Measurements from ENCODE around the gene MMP13. TPM values are rescaled to one million over a fixed set of nuclear protein-coding genes. Genes with fewer than 3 reads are reported as not detected.

MMP13 gene
- total RNA-seq, 1 donor from 2014 or later: not detected

GRCh38 chr11:102925988-102926387 is 29.5 kb downstream of the MMP13 start:
- no peaks in the 10 kb centered on the region for H3K79me2 ChIP-seq (ENCODE audit: low read depth)
- no peaks in the 10 kb centered on the region for H3K9me3 Mint-ChIP-seq
- H3K9ac ChIP-seq: no peak overlapping the region
- no peaks in the 10 kb centered on the region for H3F3A ChIP-seq (ENCODE audit: low read depth)
- H3K36me3 ChIP-seq: no peaks in the 10 kb centered on the region
- no peaks in the 10 kb centered on the region for H3K9me3 ChIP-seq (ENCODE audit: low read depth)
- H3K4me3 Mint-ChIP-seq: no peak overlapping the region
- DNase-seq (ENCODE audit: low spot score): no peak
- no peaks in the 10 kb centered on the region for H3K27me3 ChIP-seq
- H3K4me3 ChIP-seq: no peak overlapping the region
- TF ChIP-seq CTCF (IDR thresholded peaks at IDR 0.05): no peak
- TF ChIP-seq EZH2phosphoT487 (IDR thresholded peaks at IDR 0.05): no peak
- no peak for TF ChIP-seq EZH2 (IDR thresholded peaks at IDR 0.05)
- H3K4me1 Mint-ChIP-seq: no peaks in the 10 kb centered on the region
- H3K27ac Mint-ChIP-seq: no peak overlapping the region
- no peak overlapping the region for H3K4me2 ChIP-seq
- no peaks in the 10 kb centered on the region for H3K4me1 ChIP-seq
- peaks cover 2% of the 10 kb centered on the region for H3K27me3 Mint-ChIP-seq (ENCODE audit: insufficient read depth, low read depth)
- H3K36me3 Mint-ChIP-seq: no peaks in the 10 kb centered on the region
- H3K27ac ChIP-seq: no peak overlapping the region
- H2AFZ ChIP-seq (replicated peaks): no peak overlapping the region
- no peaks in the 10 kb centered on the region for H4K20me1 ChIP-seq (ENCODE audit: low read depth)

- Histone ChIP-seq H3K9me3 (ENCODE audit: low read depth) (no peaks in the 10 kb centered on the region), H3K4me3 (no peak overlapping the region), H4K20me1 (ENCODE audit: low read depth) (no peaks in the 10 kb centered on the region), H2AFZ (replicated peaks) (peak overlapping the region; percentile 65), H3K36me3 (no peaks in the 10 kb centered on the region), H3K4me1 (no peaks in the 10 kb centered on the region), H3F3A (ENCODE audit: low read depth) (no peaks in the 10 kb centered on the region), H3K9ac (no peak overlapping the region), H3K27me3 (no peaks in the 10 kb centered on the region), H3K79me2 (ENCODE audit: low read depth) (no peaks in the 10 kb centered on the region), H3K27ac (no peak overlapping the region), H3K4me2 (no peak overlapping the region)
- Mint-ChIP-seq H3K4me1 (no peaks in the 10 kb centered on the region), H3K27ac (no peak overlapping the region), H3K4me3 (no peak overlapping the region), H3K36me3 (no peaks in the 10 kb centered on the region), H3K27me3 (ENCODE audit: insufficient read depth, low read depth) (peaks cover 3% of the 10 kb centered on the region), H3K9me3 (no peaks in the 10 kb centered on the region)
- TF ChIP-seq EZH2phosphoT487 (IDR thresholded peaks at IDR 0.05) (no peak), EZH2 (IDR thresholded peaks at IDR 0.05) (no peak), CTCF (IDR thresholded peaks at IDR 0.05) (no peak)
- DNase-seq (ENCODE audit: low spot score): no peak
These were observed 30.6 kb downstream of the MMP13 start for GRCh38 chr11:102924851-102925380.

GRCh38 chr11:102921587-102922220 is 33.8 kb downstream of the MMP13 start:
- Histone ChIP-seq H3K79me2 (ENCODE audit: low read depth) (no peaks in the 10 kb centered on the region), H2AFZ (replicated peaks) (no peak overlapping the region), H3K4me1 (no peaks in the 10 kb centered on the region), H3F3A (ENCODE audit: low read depth) (no peaks in the 10 kb centered on the region), H4K20me1 (ENCODE audit: low read depth) (no peaks in the 10 kb centered on the region), H3K9ac (no peak overlapping the region), H3K36me3 (no peaks in the 10 kb centered on the region), H3K4me3 (no peak overlapping the region), H3K27ac (no peak overlapping the region), H3K9me3 (ENCODE audit: low read depth) (no peaks in the 10 kb centered on the region), H3K27me3 (no peaks in the 10 kb centered on the region), H3K4me2 (no peak overlapping the region)
- TF ChIP-seq EZH2phosphoT487 (IDR thresholded peaks at IDR 0.05) (no peak), CTCF (IDR thresholded peaks at IDR 0.05) (no peak), EZH2 (IDR thresholded peaks at IDR 0.05) (no peak)
- Mint-ChIP-seq H3K4me1 (no peaks in the 10 kb centered on the region), H3K9me3 (no peaks in the 10 kb centered on the region), H3K36me3 (no peaks in the 10 kb centered on the region), H3K4me3 (no peak overlapping the region), H3K27ac (no peak overlapping the region), H3K27me3 (ENCODE audit: insufficient read depth, low read depth) (peaks cover 3% of the 10 kb centered on the region)
- DNase-seq (ENCODE audit: low spot score): no peak
